Activated CD8-positive, alpha-beta memory T cell treated with anti-CD3 and anti-CD28 coated beads, Interleukin-2, amount 10 ng/mL, durations not matched to agents 7 days and 5 days (primary cell): ENCODE measurements around the gene SEC16A. TPM values are rescaled to one million over a fixed set of nuclear protein-coding genes. Genes with fewer than 3 reads are reported as not detected.
A peak's percentile ranks its signal among the peaks of the same experiment; 100 is the strongest.

ENCODE experiments used
- ATAC-seq: fragments of 150-1000 bp; cut with Tn5 transposase; one replicate; pipeline ENCODE4 v1.10.0; 2021; ENCODE audit warnings: moderate library complexity
- CTCF ChIA-PET: fragments of 350-600 bp; sonication (Branson Sonifier 250); formaldehyde crosslinking; loops from one replicate; lab custom pipeline; 2021; ENCODE audit warnings: antibody characterized with exemption; lab: Charles Lee
- DNase-seq: peaks from one replicate; pipeline ENCODE4 v3.0.0-alpha.2; 2020
- H3K27ac Mint-ChIP-seq: one replicate; pipeline ENCODE4 v1.8.0; 2021; ENCODE audit warnings: mild to moderate bottlenecking, mixed read lengths
- H3K27me3 Mint-ChIP-seq: one replicate; pipeline ENCODE4 v1.8.0; 2021; ENCODE audit warnings: mixed read lengths
- H3K36me3 Mint-ChIP-seq: one replicate; pipeline ENCODE4 v1.8.0; 2021; ENCODE audit warnings: mild to moderate bottlenecking, mixed read lengths
- H3K4me1 Mint-ChIP-seq: one replicate; pipeline ENCODE4 v1.8.0; 2021; ENCODE audit warnings: mixed read lengths
- H3K4me3 Mint-ChIP-seq: one replicate; pipeline ENCODE4 v1.8.0; 2021; ENCODE audit warnings: mild to moderate bottlenecking, moderate library complexity, mixed read lengths
- H3K9me3 Mint-ChIP-seq: one replicate; pipeline ENCODE4 v1.8.0; 2022; ENCODE audit warnings: low read depth, mixed read lengths
- total RNA-seq, 2 experiments: library from RNA; stranded (reverse); gene quantifications; one replicate each; pipeline ENCODE4 v1.2.3, GENCODE V29; 2021

Gene SEC16A
- total RNA-seq, 2 experiments from 2014 or later, result 88.0 to 96.7 TPM

DNA sequence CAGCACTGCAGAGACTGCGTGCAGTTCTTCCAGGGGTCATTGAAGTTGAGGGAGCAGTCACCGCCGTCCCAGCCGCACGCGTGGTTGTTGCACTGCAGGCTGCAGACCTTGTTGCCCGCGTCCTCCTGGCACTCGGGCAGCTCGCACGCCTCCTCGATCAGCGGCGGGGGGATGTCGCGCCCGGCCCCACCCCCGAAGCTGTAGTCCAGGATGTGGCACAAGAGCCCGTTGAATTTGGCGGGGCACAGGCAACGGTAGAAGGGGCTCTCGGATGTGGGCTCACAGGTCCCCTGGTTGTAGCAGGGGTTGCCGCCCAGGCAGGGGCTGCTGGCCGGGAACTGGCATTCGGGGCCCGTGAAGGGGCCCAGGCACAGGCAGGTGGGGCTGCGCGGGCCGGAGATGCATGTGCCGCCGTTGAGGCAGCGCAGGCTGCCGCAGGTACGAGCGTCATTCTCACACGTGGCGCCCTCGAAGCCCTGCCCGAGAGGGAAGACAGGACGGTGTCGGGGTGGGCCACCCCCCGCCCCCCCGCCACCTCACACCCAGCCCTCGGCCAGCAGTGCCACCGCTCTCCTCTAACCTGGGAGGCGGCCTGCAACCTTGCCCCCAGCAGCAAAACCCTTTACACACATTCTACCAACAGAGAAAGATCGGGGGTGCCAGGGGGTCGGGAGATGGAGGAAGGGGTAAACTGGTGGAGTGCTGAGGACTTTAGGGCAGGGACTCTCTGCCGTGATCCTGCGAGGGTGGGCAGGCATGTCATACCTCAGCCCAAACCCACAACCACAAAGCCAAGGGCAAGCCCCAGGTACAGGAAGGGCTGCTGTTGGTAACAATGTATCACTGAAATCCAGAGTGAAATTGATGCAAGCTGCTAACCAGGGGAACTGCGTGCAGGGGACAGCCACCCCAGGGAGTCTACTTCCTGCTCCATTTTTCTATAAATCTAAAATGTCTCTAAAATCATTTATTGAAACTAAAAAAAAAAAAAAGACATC is 22.9 kb upstream of the SEC16A start:
- Mint-ChIP-seq H3K27ac (no peak overlapping the region), H3K9me3 (no peaks in the 10 kb centered on the region), H3K27me3 (no peaks in the 10 kb centered on the region), H3K4me3 (no peak overlapping the region), H3K36me3 (peaks cover 7% of the 10 kb centered on the region), H3K4me1 (peaks cover 9% of the 10 kb centered on the region)
- CTCF ChIA-PET, result no interaction called here
- peak; percentile 26 for ATAC-seq
- peak; percentile 53 for DNase-seq

DNA sequence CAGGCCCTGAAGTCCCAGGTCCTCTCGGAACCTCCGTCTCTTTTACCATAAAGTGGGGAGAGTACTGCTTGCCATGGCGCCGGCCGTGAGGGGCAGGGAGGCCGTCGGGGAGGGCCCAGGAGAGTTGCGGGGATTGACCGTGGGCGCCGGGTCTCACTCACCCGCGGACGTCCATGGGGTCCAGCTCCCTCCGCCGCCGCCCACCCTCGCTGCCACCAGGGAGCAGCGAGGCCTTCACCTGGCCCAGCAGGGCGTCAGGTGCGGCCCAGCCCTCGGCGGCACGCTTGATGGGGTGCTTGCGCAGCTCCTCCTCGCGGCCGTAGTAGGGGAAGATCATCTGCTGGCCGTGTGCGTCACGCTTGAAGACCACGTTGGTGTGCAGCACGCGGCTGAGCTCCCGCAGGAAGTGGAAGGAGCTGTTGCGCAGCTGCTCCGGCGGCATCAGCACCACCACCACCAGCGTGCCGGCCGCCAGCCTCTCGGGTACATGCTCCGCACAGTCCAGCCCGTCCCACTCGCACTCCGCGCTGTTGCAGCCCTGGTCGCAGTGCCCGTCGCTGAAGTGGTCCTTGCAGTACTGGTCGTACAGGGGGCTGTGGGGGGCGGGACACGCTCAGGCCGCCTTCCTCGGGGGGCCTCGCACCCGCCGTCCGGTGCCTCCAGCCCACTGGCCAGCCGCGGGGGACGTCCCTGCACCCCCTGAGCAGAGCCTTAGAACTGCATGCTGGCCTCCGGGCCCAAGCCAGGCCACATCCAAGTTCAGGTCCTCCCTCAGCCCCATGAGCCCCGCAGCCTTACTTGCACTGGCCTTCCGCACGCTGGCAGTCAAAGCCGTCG is 21.9 kb upstream of the SEC16A start:
- Mint-ChIP-seq H3K27ac (no peak overlapping the region), H3K36me3 (peaks cover 10% of the 10 kb centered on the region), H3K27me3 (no peaks in the 10 kb centered on the region), H3K4me3 (no peak overlapping the region), H3K9me3 (no peaks in the 10 kb centered on the region), H3K4me1 (peaks cover 9% of the 10 kb centered on the region)
- DNase-seq, result no peak
- CTCF ChIA-PET, result interaction anchor here (0.8 to 1.6 kb wide), 2 partner anchors 17 to 121 kb away, joined by 3 to 4 read pairs; no protein-coding TSS in a partner anchor
- no peak for ATAC-seq

GRCh38 chr9:136502940-136503550 is 20.2 kb upstream of the SEC16A start:
- Mint-ChIP-seq H3K4me3 (no peak overlapping the region), H3K36me3 (peaks cover 13% of the 10 kb centered on the region), H3K9me3 (no peaks in the 10 kb centered on the region), H3K27me3 (no peaks in the 10 kb centered on the region), H3K27ac (no peak overlapping the region), H3K4me1 (peaks cover 9% of the 10 kb centered on the region)
- DNase-seq, result no peak
- no peak for ATAC-seq
- CTCF ChIA-PET, result interaction anchor here (1.6 kb wide), 1 partner anchor 15 kb away, joined by 4 read pairs; no protein-coding TSS in a partner anchor

- H3K9me3 Mint-ChIP-seq, result no peaks in the 10 kb centered on the region
- no peak overlapping the region for H3K4me3 Mint-ChIP-seq
- no peaks in the 10 kb centered on the region for H3K27me3 Mint-ChIP-seq
- no peak overlapping the region for H3K27ac Mint-ChIP-seq
- CTCF ChIA-PET, result no interaction called here
- peaks cover 13% of the 10 kb centered on the region for H3K36me3 Mint-ChIP-seq
- ATAC-seq (no peak), DNase-seq (no peak)
- H3K4me1 Mint-ChIP-seq, result peaks cover 8% of the 10 kb centered on the region
Observed at GRCh38 chr9:136502196-136502595, 19.4 kb upstream of the SEC16A start.

DNA sequence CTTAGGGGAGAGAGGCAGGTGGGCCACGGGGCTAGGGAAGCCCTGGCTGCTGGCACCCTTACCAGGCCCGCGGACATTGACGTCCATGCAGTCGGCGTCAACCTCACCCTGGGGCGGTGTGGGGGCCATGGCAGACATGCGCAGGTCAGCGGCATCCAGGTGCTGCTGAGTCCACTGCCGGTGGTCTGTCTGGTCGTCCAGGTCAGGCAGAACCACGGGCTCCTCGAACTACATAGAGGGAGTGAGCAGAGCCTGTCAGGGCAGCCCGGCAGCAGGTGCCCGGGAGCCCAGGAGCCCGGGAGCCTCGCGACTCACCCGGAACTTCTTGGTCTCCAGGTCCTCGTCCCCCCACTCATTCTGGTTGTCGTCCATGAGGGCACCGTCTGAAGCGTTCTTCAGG is 18.8 kb upstream of the SEC16A start:
- no peak for ATAC-seq
- Mint-ChIP-seq H3K9me3 (no peaks in the 10 kb centered on the region), H3K27ac (no peak overlapping the region), H3K36me3 (peaks cover 13% of the 10 kb centered on the region), H3K27me3 (no peaks in the 10 kb centered on the region), H3K4me1 (peaks cover 6% of the 10 kb centered on the region), H3K4me3 (no peak overlapping the region)
- CTCF ChIA-PET, result no interaction called here
- no peak for DNase-seq

GRCh38 chr9:136499935-136500910 is 17.4 kb upstream of the SEC16A start:
- no peak overlapping the region for H3K27ac Mint-ChIP-seq

GRCh38 chr9:136499071-136499934 is 16.5 kb upstream of the SEC16A start:
- no peak for ATAC-seq
- Mint-ChIP-seq H3K4me3 (no peak overlapping the region), H3K9me3 (no peaks in the 10 kb centered on the region), H3K27me3 (no peaks in the 10 kb centered on the region), H3K27ac (no peak overlapping the region), H3K36me3 (peaks cover 16% of the 10 kb centered on the region), H3K4me1 (no peaks in the 10 kb centered on the region)
- CTCF ChIA-PET, result no interaction called here
- DNase-seq, result no peak

More at GRCh38 chr9:136499935-136500910, 17.4 kb upstream of the SEC16A start:
- Mint-ChIP-seq H3K9me3 (no peaks in the 10 kb centered on the region), H3K36me3 (peaks cover 16% of the 10 kb centered on the region), H3K4me3 (no peak overlapping the region), H3K27me3 (no peaks in the 10 kb centered on the region), H3K4me1 (no peaks in the 10 kb centered on the region)
- ATAC-seq, result no peak
- no peak for DNase-seq
- CTCF ChIA-PET, result no interaction called here

GRCh38 chr9:136497916-136498695 is 15.3 kb upstream of the SEC16A start:
- DNase-seq, result no peak
- Mint-ChIP-seq H3K9me3 (no peaks in the 10 kb centered on the region), H3K27ac (no peak overlapping the region), H3K4me3 (no peak overlapping the region), H3K36me3 (peaks cover 16% of the 10 kb centered on the region), H3K4me1 (no peaks in the 10 kb centered on the region), H3K27me3 (no peaks in the 10 kb centered on the region)
- no peak for ATAC-seq
- CTCF ChIA-PET, result no interaction called here

- H3K36me3 Mint-ChIP-seq, result peaks cover 13% of the 10 kb centered on the region
- no peak overlapping the region for H3K4me3 Mint-ChIP-seq
- H3K27me3 Mint-ChIP-seq, result no peaks in the 10 kb centered on the region
- no peaks in the 10 kb centered on the region for H3K4me1 Mint-ChIP-seq
- no peak overlapping the region for H3K27ac Mint-ChIP-seq
- no peak for ATAC-seq
- DNase-seq, result no peak
- CTCF ChIA-PET, result interaction anchor here (1.0 kb wide), 1 partner anchor 12 kb away, joined by 3 read pairs; no protein-coding TSS in a partner anchor
- H3K9me3 Mint-ChIP-seq, result no peaks in the 10 kb centered on the region
Observed at GRCh38 chr9:136496801-136497620, 14.2 kb upstream of the SEC16A start.

- no peak for ATAC-seq
- H3K27ac Mint-ChIP-seq, result no peak overlapping the region
- no peak overlapping the region for H3K4me3 Mint-ChIP-seq
- no peaks in the 10 kb centered on the region for H3K9me3 Mint-ChIP-seq
- peaks cover 11% of the 10 kb centered on the region for H3K36me3 Mint-ChIP-seq
- no peaks in the 10 kb centered on the region for H3K4me1 Mint-ChIP-seq
- H3K27me3 Mint-ChIP-seq, result no peaks in the 10 kb centered on the region
- CTCF ChIA-PET, result interaction anchor here (1.0 kb wide), 1 partner anchor 11 kb away, joined by 3 read pairs; no protein-coding TSS in a partner anchor
- no peak for DNase-seq
Observed at GRCh38 chr9:136496181-136496580, 13.3 kb upstream of the SEC16A start.
